ENCODE results near the gene HPS3.

DNA sequence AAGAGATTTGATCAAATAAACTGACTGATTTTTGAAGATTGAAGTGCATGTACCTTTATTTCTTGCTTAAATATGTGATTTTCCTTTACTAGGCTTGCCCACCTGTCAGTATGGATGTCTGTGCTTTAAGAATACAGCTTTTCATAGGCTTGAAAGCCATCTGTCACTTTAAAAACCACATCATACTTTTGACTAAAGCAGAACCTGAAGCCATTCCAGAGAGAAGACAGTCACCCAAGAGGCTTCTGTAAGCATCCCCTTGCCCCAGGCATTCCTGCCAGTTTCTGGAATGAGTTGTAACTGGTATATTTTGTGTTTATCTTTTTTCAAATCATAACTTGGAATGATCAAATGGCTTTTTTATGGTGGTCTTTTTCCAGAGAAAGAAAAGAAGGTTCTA, 24.0 kb downstream of the HPS3 start:
- TF ChIP-seq, protein P1, sequence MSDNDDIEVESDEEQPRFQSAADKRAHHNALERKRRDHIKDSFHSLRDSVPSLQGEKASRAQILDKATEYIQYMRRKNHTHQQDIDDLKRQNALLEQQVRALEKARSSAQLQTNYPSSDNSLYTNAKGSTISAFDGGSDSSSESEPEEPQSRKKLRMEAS (IDR thresholded peaks at IDR 0.05), result no peak
- TF ChIP-seq REST (IDR thresholded peaks at IDR 0.05) (no peak), HNF4G (IDR thresholded peaks at IDR 0.05) (no peak), JUND (IDR thresholded peaks at IDR 0.05) (no peak), RAD21 (IDR thresholded peaks at IDR 0.05) (no peak), GABPA (IDR thresholded peaks at IDR 0.05 in 1 of 2, conservative IDR thresholded peaks at IDR 0.05 in 1 of 2) (no peak), YY1 (IDR thresholded peaks at IDR 0.05) (no peak), TAF1 (conservative IDR thresholded peaks at IDR 0.05) (no peak), SP1 (IDR thresholded peaks at IDR 0.05) (no peak), FOXA1 (IDR thresholded peaks at IDR 0.05) (no peak)
- TF ChIP-seq, protein P2, sequence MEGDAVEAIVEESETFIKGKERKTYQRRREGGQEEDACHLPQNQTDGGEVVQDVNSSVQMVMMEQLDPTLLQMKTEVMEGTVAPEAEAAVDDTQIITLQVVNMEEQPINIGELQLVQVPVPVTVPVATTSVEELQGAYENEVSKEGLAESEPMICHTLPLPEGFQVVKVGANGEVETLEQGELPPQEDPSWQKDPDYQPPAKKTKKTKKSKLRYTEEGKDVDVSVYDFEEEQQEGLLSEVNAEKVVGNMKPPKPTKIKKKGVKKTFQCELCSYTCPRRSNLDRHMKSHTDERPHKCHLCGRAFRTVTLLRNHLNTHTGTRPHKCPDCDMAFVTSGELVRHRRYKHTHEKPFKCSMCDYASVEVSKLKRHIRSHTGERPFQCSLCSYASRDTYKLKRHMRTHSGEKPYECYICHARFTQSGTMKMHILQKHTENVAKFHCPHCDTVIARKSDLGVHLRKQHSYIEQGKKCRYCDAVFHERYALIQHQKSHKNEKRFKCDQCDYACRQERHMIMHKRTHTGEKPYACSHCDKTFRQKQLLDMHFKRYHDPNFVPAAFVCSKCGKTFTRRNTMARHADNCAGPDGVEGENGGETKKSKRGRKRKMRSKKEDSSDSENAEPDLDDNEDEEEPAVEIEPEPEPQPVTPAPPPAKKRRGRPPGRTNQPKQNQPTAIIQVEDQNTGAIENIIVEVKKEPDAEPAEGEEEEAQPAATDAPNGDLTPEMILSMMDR (IDR thresholded peaks at IDR 0.05; ENCODE audit: low read depth, low read length, missing input control), result no peak
- TF ChIP-seq, protein P3, sequence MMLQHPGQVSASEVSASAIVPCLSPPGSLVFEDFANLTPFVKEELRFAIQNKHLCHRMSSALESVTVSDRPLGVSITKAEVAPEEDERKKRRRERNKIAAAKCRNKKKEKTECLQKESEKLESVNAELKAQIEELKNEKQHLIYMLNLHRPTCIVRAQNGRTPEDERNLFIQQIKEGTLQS (IDR thresholded peaks at IDR 0.05), result no peak
- TF ChIP-seq, protein P4, sequence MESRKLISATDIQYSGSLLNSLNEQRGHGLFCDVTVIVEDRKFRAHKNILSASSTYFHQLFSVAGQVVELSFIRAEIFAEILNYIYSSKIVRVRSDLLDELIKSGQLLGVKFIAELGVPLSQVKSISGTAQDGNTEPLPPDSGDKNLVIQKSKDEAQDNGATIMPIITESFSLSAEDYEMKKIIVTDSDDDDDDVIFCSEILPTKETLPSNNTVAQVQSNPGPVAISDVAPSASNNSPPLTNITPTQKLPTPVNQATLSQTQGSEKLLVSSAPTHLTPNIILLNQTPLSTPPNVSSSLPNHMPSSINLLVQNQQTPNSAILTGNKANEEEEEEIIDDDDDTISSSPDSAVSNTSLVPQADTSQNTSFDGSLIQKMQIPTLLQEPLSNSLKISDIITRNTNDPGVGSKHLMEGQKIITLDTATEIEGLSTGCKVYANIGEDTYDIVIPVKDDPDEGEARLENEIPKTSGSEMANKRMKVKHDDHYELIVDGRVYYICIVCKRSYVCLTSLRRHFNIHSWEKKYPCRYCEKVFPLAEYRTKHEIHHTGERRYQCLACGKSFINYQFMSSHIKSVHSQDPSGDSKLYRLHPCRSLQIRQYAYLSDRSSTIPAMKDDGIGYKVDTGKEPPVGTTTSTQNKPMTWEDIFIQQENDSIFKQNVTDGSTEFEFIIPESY (IDR thresholded peaks at IDR 0.05), result no peak
